HepG2 (cell line): Measurements from ENCODE around the gene ACSS1. TPM values are rescaled to one million over a fixed set of nuclear protein-coding genes. Genes with fewer than 3 reads are reported as not detected.

Experiments used
- CREM ChIP-seq, 2 experiments: sonication (generic) in 1 of 2; formaldehyde crosslinking in 1 of 2; IDR thresholded peaks; 2 replicates each; pipeline versions ENCODE4 v1.4.0 to v1.6.1; 2016 to 2020; ENCODE audit warnings: antibody characterized with exemption in 1 of 2, mild to moderate bottlenecking in 1 of 2, missing genetic modification reagents in 1 of 2
- NFKBIZ ChIP-seq: IDR thresholded peaks from 2 replicates; pipeline ENCODE4 v1.6.1; 2018; ENCODE audit warnings: missing genetic modification reagents, missing compliant biosample characterization
- NR2F6 ChIP-seq, 2 experiments: IDR thresholded peaks; 2 replicates each; pipeline ENCODE4 v1.6.1; 2016; ENCODE audit warnings: antibody characterized with exemption in 1 of 2, mild to moderate bottlenecking in 1 of 2
- PITX1 ChIP-seq: sonication (generic); formaldehyde crosslinking; IDR thresholded peaks from 2 replicates; pipeline ENCODE4 v1.5.1; 2020; ENCODE audit warnings: mild to moderate bottlenecking, missing genetic modification reagents
- TBX3 ChIP-seq: fragments of 450-650 bp; IDR thresholded peaks from 2 replicates; pipeline ENCODE4 v1.6.1; 2017; ENCODE audit warnings: antibody characterized with exemption, mild to moderate bottlenecking, inconsistent platforms, borderline replicate concordance
- TRIM24 ChIP-seq: sonication (generic); formaldehyde crosslinking; IDR thresholded peaks from 2 replicates; pipeline ENCODE4 v1.8.0; 2022; ENCODE audit warnings: mild to moderate bottlenecking, missing genetic modification reagents
- ZBTB43 ChIP-seq: sonication (generic); formaldehyde crosslinking; conservative IDR thresholded peaks from 2 replicates; pipeline ENCODE4 v1.4.0; 2020; ENCODE audit warnings: missing genetic modification reagents
- ZIK1 ChIP-seq: sonication (generic); formaldehyde crosslinking; IDR thresholded peaks from 2 replicates; pipeline ENCODE4 v1.5.0; 2020; ENCODE audit warnings: mild to moderate bottlenecking, low read depth, missing genetic modification reagents, borderline replicate concordance
- ZNF335 ChIP-seq: sonication (generic); formaldehyde crosslinking; IDR thresholded peaks from 2 replicates; pipeline ENCODE4 v1.4.0; 2020; ENCODE audit warnings: missing genetic modification reagents
- ZNF460 ChIP-seq: sonication (generic); formaldehyde crosslinking; IDR thresholded peaks from 2 replicates; pipeline ENCODE4 v1.5.1; 2020; ENCODE audit warnings: missing genetic modification reagents, mild to moderate bottlenecking, borderline replicate concordance
- ZNF496 ChIP-seq: sonication (generic); formaldehyde crosslinking; IDR thresholded peaks from 2 replicates; pipeline ENCODE4 v1.8.1; 2023; ENCODE audit warnings: mild to moderate bottlenecking, moderate library complexity, missing genetic modification reagents; ENCODE audit not compliant: insufficient replicate concordance
- ZNF614 ChIP-seq: IDR thresholded peaks from 2 replicates; pipeline ENCODE4 v1.6.1; 2018; ENCODE audit warnings: missing biosample characterization, missing genetic modification reagents, inconsistent platforms, borderline replicate concordance
- ZNF619 ChIP-seq: sonication (generic); formaldehyde crosslinking; IDR thresholded peaks from 2 replicates; pipeline ENCODE4 v1.4.0; 2020; ENCODE audit warnings: mild to moderate bottlenecking, missing genetic modification reagents
- ZNF770 ChIP-seq: sonication (generic); formaldehyde crosslinking; IDR thresholded peaks from 2 replicates; pipeline ENCODE4 v1.5.0; 2020; ENCODE audit warnings: mild to moderate bottlenecking, missing genetic modification reagents
- polyA plus RNA-seq, 8 experiments: library from polyadenylated mRNA; depleted of rRNA in 3 of 8; stranded (reverse) in 7 of 8; unstranded in 1 of 8; fragments of >200 nt; fragmentation: Illumina TruSeq in 4 of 8; extraction: Trizol in 4 of 8; gene quantifications; 2 replicates each; pipeline versions ENCODE4 v1.2.1 to v1.2.3, GENCODE V29; 2011 to 2016; ENCODE audit warnings: low read depth in 4 of 8, missing spikeins in 1 of 8, mixed read lengths in 1 of 8; ENCODE audit not compliant: insufficient read depth in 1 of 8
- total RNA-seq, 5 experiments: library from RNA; depleted of rRNA; stranded (reverse); fragments of >200 nt; fragmentation: Illumina TruSeq; extraction: Trizol; gene quantifications; 2 replicates each; pipeline ENCODE4 v1.2.3, GENCODE V29; 2016; ENCODE audit warnings: low read depth in 1 of 5
- TF ChIP-seq, protein P1 (sequence below): sonication (generic); formaldehyde crosslinking; IDR thresholded peaks from 2 replicates; pipeline ENCODE4 v1.4.0; 2020; ENCODE audit warnings: missing genetic modification reagents, borderline replicate concordance
- TF ChIP-seq, protein P2 (sequence below): sonication (generic); formaldehyde crosslinking; IDR thresholded peaks from 2 replicates; pipeline ENCODE4 v1.4.0; 2020; ENCODE audit warnings: missing genetic modification reagents
- TF ChIP-seq, protein P3 (sequence below): sonication (generic); IDR thresholded peaks from 2 replicates; pipeline ENCODE4 v1.6.1; 2016; ENCODE audit warnings: low read depth, borderline replicate concordance
- TF ChIP-seq, protein P4 (sequence below): sonication (generic); formaldehyde crosslinking; IDR thresholded peaks from 2 replicates; pipeline ENCODE4 v1.5.0; 2020; ENCODE audit warnings: missing genetic modification reagents

Gene ACSS1
- total and polyA plus RNA-seq, 2 of the 13 experiments (the other 11 are each of a cell fraction or from before 2014, with no cell fraction given): 15.2 to 41.6 TPM

DNA sequence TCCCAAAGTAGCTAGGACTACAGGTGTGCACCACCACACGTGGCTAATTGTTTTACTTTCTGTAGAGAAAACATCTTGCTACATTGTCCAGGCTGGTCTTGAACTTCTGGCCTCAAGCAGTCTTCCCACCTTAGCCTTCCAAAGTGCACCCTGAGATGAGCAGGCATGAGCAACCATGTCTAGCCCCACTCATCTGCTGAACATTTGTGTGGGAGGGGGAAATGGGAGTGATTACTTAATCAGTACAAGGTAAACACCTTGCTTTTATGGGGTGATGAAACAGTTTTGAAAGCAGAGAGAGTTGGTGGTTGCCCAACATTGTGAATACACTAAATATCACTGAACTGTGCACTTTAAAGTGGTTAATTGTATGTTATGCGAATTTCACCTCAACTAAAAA, 70.7 kb downstream of the ACSS1 start (continued):
- TF ChIP-seq PITX1 (CRISPR knock-in tag) (0 out of 2 replicates have a peak, but pooled peaks have one; percentile 24), ZNF496 (CRISPR knock-in tag) (no peak), ZIK1 (no peak), ZNF614 (CRISPR knock-in tag) (peak; percentile 55; the same call in 1 of the 2 replicates), TBX3 (peak; percentile 52; the same call in 1 of the 2 replicates), ZNF619 (CRISPR knock-in tag) (no peak), ZNF770 (CRISPR knock-in tag) (peak; percentile 63), ZBTB43 (CRISPR knock-in tag) (0 out of 2 replicates have a peak, but pooled peaks have one; percentile 33), CREM (IDR thresholded peaks at IDR 0.05) (peak; percentile 65; the same call in 1 of the 2 replicates), CREM (CRISPR knock-in tag; IDR thresholded peaks at IDR 0.05) (no peak), NFKBIZ (CRISPR knock-in tag) (peak; percentile 30; the same call in 1 of the 2 replicates), TRIM24 (CRISPR knock-in tag) (peak; percentile 78; the same call in 1 of the 2 replicates), ZNF335 (no peak; the same call in 1 of the 2 replicates), NR2F6 (IDR thresholded peaks at IDR 0.05) (0 out of 2 replicates have a peak, but pooled peaks have one; percentile 44), NR2F6 (CRISPR knock-in tag; IDR thresholded peaks at IDR 0.05) (peak; percentile 60; the same call in 1 of the 2 replicates), ZNF460 (CRISPR knock-in tag) (peak; percentile 88)
- TF ChIP-seq, protein P1, sequence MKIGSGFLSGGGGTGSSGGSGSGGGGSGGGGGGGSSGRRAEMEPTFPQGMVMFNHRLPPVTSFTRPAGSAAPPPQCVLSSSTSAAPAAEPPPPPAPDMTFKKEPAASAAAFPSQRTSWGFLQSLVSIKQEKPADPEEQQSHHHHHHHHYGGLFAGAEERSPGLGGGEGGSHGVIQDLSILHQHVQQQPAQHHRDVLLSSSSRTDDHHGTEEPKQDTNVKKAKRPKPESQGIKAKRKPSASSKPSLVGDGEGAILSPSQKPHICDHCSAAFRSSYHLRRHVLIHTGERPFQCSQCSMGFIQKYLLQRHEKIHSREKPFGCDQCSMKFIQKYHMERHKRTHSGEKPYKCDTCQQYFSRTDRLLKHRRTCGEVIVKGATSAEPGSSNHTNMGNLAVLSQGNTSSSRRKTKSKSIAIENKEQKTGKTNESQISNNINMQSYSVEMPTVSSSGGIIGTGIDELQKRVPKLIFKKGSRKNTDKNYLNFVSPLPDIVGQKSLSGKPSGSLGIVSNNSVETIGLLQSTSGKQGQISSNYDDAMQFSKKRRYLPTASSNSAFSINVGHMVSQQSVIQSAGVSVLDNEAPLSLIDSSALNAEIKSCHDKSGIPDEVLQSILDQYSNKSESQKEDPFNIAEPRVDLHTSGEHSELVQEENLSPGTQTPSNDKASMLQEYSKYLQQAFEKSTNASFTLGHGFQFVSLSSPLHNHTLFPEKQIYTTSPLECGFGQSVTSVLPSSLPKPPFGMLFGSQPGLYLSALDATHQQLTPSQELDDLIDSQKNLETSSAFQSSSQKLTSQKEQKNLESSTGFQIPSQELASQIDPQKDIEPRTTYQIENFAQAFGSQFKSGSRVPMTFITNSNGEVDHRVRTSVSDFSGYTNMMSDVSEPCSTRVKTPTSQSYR: 0 out of 2 replicates have a peak, but pooled peaks have one; percentile 20
- TF ChIP-seq, protein P2, sequence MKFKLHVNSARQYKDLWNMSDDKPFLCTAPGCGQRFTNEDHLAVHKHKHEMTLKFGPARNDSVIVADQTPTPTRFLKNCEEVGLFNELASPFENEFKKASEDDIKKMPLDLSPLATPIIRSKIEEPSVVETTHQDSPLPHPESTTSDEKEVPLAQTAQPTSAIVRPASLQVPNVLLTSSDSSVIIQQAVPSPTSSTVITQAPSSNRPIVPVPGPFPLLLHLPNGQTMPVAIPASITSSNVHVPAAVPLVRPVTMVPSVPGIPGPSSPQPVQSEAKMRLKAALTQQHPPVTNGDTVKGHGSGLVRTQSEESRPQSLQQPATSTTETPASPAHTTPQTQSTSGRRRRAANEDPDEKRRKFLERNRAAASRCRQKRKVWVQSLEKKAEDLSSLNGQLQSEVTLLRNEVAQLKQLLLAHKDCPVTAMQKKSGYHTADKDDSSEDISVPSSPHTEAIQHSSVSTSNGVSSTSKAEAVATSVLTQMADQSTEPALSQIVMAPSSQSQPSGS: 0 out of 2 replicates have a peak, but pooled peaks have one; percentile 71
- TF ChIP-seq, protein P3, sequence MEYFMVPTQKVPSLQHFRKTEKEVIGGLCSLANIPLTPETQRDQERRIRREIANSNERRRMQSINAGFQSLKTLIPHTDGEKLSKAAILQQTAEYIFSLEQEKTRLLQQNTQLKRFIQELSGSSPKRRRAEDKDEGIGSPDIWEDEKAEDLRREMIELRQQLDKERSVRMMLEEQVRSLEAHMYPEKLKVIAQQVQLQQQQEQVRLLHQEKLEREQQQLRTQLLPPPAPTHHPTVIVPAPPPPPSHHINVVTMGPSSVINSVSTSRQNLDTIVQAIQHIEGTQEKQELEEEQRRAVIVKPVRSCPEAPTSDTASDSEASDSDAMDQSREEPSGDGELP: 0 out of 2 replicates have a peak, but pooled peaks have one; percentile 14
- TF ChIP-seq, protein P4, sequence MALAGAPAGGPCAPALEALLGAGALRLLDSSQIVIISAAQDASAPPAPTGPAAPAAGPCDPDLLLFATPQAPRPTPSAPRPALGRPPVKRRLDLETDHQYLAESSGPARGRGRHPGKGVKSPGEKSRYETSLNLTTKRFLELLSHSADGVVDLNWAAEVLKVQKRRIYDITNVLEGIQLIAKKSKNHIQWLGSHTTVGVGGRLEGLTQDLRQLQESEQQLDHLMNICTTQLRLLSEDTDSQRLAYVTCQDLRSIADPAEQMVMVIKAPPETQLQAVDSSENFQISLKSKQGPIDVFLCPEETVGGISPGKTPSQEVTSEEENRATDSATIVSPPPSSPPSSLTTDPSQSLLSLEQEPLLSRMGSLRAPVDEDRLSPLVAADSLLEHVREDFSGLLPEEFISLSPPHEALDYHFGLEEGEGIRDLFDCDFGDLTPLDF (CRISPR knock-in tag): 0 out of 2 replicates have a peak, but pooled peaks have one; percentile 2
